ENCODE results near the gene MYBPC3.
"Not testable (repeated sequence)": the region's sequence is repeated elsewhere in the genome, so short reads cannot be mapped to it uniquely, and the experiment has no call there.

The MYBPC3 gene

DNA sequence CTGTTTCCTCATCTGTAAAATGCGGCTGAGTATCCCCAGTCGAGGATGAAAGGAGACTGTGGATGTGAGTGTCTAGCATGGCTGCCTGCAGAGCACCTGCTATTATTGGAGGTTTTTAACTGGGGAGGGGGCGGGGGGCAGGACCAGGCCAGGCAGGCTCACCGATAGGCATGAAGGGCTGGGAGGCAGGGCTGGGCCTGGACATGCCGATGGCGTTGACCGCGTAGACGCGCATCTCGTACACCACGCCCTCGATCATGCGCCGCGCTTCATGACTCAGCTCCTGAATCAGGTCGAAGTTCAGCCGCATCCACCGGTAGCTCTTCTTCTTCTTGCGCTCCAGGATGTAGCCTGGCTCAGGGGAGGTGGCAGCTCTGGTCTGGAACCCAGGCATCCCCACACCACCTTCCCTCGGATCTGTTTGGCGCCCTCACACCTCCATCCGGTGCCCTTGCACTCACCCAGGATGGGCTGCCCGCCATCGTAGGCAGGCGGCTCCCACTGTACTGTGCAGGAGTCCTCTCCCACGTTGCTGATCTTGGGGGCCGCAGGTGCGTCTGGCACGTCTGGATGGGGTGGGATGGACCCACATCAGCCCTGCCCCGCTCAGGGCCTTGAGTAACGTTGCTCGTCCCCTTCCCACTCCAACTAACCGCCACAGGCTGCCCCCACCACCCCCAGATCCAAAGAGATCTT lies 15.1 kb downstream of the MYBPC3 start:
- H3K4me3 ChIP-seq (ENCODE audit: low read depth, low read length): no peak overlapping the region
- DNase-seq (ENCODE audit: low read depth): no peak
- TF ChIP-seq POLR2A (IDR thresholded peaks at IDR 0.05; ENCODE audit: extremely low read depth, insufficient read length): no peak
- TF ChIP-seq, protein P1, sequence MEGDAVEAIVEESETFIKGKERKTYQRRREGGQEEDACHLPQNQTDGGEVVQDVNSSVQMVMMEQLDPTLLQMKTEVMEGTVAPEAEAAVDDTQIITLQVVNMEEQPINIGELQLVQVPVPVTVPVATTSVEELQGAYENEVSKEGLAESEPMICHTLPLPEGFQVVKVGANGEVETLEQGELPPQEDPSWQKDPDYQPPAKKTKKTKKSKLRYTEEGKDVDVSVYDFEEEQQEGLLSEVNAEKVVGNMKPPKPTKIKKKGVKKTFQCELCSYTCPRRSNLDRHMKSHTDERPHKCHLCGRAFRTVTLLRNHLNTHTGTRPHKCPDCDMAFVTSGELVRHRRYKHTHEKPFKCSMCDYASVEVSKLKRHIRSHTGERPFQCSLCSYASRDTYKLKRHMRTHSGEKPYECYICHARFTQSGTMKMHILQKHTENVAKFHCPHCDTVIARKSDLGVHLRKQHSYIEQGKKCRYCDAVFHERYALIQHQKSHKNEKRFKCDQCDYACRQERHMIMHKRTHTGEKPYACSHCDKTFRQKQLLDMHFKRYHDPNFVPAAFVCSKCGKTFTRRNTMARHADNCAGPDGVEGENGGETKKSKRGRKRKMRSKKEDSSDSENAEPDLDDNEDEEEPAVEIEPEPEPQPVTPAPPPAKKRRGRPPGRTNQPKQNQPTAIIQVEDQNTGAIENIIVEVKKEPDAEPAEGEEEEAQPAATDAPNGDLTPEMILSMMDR (IDR thresholded peaks at IDR 0.05; ENCODE audit: low read depth, low read length): no peak
- no peak for TF ChIP-seq MYC (IDR thresholded peaks at IDR 0.05; ENCODE audit: low read depth, low read length)
- TF ChIP-seq, protein P2, sequence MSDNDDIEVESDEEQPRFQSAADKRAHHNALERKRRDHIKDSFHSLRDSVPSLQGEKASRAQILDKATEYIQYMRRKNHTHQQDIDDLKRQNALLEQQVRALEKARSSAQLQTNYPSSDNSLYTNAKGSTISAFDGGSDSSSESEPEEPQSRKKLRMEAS (IDR thresholded peaks at IDR 0.05; ENCODE audit: low read depth, low read length): no peak

DNA sequence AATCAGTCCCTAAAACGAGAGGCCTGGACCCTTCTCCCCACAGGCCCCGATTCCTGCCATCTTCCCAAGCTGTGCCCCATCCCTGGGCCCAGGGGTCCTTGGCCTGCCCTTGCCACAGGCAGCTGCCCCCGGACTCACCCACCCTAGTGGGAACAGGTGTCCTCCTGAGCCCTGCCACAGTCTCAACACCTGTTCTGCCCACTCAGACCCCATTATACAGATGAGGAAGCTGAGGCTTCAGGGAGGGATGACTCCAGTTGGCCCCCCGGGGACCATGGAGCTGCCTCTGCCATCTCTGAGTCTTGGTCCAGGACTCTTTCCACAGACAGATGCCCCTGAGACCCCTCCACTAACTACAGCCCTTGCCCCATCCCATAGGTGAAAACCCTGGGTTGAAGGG lies 15.9 kb downstream of the MYBPC3 start:
- H3K4me3 ChIP-seq (ENCODE audit: low read depth, low read length): no peak overlapping the region
- no peak for DNase-seq (ENCODE audit: low read depth)
- TF ChIP-seq, protein P1 (IDR thresholded peaks at IDR 0.05; ENCODE audit: low read depth, low read length): no peak
- no peak for TF ChIP-seq MYC (IDR thresholded peaks at IDR 0.05; ENCODE audit: low read depth, low read length)
- no peak for TF ChIP-seq POLR2A (IDR thresholded peaks at IDR 0.05; ENCODE audit: extremely low read depth, insufficient read length)
- TF ChIP-seq, protein P2 (IDR thresholded peaks at IDR 0.05; ENCODE audit: low read depth, low read length): no peak

DNA sequence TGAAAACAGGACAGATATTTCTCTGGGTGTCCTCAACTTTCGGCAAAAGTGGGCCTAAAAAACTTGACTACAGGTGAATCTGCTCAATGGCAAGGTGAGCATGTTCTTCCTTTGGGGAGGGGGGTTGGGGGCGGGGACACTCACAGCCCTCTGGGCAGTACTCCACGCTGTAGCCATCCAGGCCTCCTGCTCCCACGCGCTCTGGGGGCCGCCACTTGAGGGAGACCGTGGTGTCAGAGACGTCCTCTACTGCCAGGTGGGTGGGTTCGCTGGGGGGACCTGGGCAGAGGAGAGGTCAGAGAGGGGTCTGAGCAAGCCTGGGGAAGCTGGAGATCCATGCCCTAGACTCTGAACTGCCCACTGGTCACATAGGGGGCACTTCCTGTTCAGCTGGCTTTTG lies 16.8 kb downstream of the MYBPC3 start:
- no peak overlapping the region for H3K4me3 ChIP-seq (ENCODE audit: low read depth, low read length)
- no peak for DNase-seq (ENCODE audit: low read depth)
- TF ChIP-seq, protein P1 (IDR thresholded peaks at IDR 0.05; ENCODE audit: low read depth, low read length): no peak
- TF ChIP-seq POLR2A (IDR thresholded peaks at IDR 0.05; ENCODE audit: extremely low read depth, insufficient read length) (no peak), MYC (IDR thresholded peaks at IDR 0.05; ENCODE audit: low read depth, low read length) (no peak)
- TF ChIP-seq, protein P2 (IDR thresholded peaks at IDR 0.05; ENCODE audit: low read depth, low read length): no peak

DNA sequence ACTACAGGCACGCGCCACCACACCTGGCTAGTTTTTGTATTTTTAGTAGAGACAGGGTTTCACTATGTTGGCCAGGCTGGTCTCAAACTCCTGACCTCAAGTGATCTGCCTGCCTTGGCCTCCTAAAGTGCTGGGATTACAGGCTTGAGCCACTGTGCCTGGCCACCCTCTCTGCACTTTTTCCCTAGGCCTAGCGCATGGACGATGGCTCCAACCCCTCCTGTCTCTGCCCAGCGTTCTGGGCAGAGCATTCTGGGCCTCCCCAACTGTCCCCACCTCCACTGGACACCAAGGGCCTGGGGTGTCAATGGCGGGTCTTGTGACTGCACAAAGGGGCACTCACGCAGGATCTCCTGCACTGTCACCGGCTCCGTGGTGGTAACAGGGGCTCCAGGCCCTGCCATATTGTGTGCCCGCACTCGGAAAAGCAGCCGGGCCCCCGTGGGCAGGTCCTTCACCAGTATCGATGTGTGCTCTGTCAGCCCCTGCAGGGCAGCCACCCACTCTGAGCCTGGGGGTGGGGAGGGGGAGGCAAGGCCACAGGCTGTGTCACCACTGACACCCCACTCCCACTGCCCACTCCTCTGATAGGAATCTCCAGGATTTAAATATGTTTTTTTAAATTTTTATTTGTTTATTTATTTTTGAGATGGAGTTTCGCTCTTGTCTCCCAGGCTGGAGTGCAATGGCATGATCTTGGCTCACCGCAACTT lies 17.6 kb downstream of the MYBPC3 start:
- not testable (repeated sequence) for H3K4me3 ChIP-seq (ENCODE audit: low read depth, low read length); DNase-seq (ENCODE audit: low read depth)

DNA sequence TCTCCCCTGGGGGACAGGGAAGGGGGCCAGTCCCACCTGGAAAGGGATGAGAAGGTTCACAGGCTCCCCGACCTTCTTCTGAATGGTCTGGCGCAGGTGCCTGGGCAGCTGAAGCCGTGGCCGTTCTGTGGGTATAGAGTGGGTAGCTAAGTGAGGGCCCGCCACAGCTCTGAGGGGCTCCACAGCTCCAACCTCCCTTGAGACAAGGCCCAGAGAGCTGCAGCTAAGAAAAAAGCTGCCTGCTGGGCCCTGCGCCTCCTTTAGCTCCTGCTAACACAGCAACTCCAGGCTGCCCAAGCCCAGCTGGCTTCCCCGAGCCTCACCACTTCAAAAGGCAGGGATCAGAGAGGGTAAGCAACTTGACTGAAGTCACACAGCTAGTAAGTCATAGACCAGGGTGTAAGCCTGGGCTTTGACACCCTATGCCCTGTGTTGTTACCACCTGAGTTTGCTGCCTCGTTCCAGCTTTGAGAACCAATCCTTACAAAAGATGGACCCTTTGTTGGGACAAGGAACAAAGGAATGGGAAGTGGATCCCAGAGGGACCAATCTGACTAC lies 18.5 kb downstream of the MYBPC3 start:
- TF ChIP-seq, protein P2 (IDR thresholded peaks at IDR 0.05; ENCODE audit: low read depth, low read length): no peak
- TF ChIP-seq, protein P1 (IDR thresholded peaks at IDR 0.05; ENCODE audit: low read depth, low read length): no peak
- no peak for TF ChIP-seq POLR2A (IDR thresholded peaks at IDR 0.05; ENCODE audit: extremely low read depth, insufficient read length)
- no peak for TF ChIP-seq MYC (IDR thresholded peaks at IDR 0.05; ENCODE audit: low read depth, low read length)
- no peak for DNase-seq (ENCODE audit: low read depth)
- H3K4me3 ChIP-seq (ENCODE audit: low read depth, low read length): no peak overlapping the region

DNA sequence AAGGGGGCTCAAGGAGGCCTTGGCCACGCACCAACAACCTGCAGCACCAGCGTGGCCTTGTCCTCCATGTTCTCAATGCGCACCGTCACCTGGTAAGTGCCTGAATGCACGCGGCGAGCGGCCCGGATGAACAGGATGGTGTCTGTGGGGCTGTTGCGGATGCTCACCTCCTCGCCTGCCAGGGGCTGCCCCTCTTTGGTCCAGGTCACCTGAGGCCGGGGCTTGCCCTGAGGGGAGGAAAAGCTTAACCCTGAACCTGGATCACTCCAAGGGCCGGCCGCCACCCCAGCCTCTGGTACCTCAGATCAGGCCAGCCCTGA lies 19.0 kb downstream of the MYBPC3 start:
- H3K4me3 ChIP-seq (ENCODE audit: low read depth, low read length): no peak overlapping the region
- DNase-seq (ENCODE audit: low read depth): no peak
- TF ChIP-seq MYC (IDR thresholded peaks at IDR 0.05; ENCODE audit: low read depth, low read length) (no peak), POLR2A (IDR thresholded peaks at IDR 0.05; ENCODE audit: extremely low read depth, insufficient read length) (no peak)
- TF ChIP-seq, protein P1 (IDR thresholded peaks at IDR 0.05; ENCODE audit: low read depth, low read length): no peak
- TF ChIP-seq, protein P2 (IDR thresholded peaks at IDR 0.05; ENCODE audit: low read depth, low read length): no peak

Data from NB4 (cell line).